PC-3 (cell line): Measurements from ENCODE around the gene ZBTB16.

Experiments
- EZH2 ChIP-seq: fragments of 300-600 bp; sonication (generic); IDR thresholded peaks from one replicate; pipeline ENCODE4 v1.6.1; 2017; ENCODE audit warnings: antibody characterized with exemption, mild to moderate bottlenecking, low read length; ENCODE audit not compliant: unreplicated experiment
- EZH2phosphoT487 ChIP-seq: fragments of 300-600 bp; sonication (generic); IDR thresholded peaks from 2 replicates; pipeline ENCODE4 v1.6.1; 2018; ENCODE audit warnings: mild to moderate bottlenecking, antibody characterized with exemption, low read length, borderline replicate concordance
- TF ChIP-seq, protein P1 (sequence below): fragments of 300-600 bp; sonication (generic); conservative IDR thresholded peaks from 2 replicates; pipeline ENCODE4 v1.5.1; 2017; ENCODE audit warnings: antibody characterized with exemption, low read depth, mild to moderate bottlenecking, low read length

GRCh38 chr11:114201219-114201618, 141.7 kb downstream of the ZBTB16 start:
- TF ChIP-seq, protein P1, sequence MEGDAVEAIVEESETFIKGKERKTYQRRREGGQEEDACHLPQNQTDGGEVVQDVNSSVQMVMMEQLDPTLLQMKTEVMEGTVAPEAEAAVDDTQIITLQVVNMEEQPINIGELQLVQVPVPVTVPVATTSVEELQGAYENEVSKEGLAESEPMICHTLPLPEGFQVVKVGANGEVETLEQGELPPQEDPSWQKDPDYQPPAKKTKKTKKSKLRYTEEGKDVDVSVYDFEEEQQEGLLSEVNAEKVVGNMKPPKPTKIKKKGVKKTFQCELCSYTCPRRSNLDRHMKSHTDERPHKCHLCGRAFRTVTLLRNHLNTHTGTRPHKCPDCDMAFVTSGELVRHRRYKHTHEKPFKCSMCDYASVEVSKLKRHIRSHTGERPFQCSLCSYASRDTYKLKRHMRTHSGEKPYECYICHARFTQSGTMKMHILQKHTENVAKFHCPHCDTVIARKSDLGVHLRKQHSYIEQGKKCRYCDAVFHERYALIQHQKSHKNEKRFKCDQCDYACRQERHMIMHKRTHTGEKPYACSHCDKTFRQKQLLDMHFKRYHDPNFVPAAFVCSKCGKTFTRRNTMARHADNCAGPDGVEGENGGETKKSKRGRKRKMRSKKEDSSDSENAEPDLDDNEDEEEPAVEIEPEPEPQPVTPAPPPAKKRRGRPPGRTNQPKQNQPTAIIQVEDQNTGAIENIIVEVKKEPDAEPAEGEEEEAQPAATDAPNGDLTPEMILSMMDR, result no peak
- TF ChIP-seq EZH2 (no peak), EZH2phosphoT487 (no peak)
